Sigmoid colon (tissue), 4 donors: ENCODE measurements around the gene PARD3.

Experiments
- CTCF ChIP-seq, 4 experiments: fragments of 450-650 bp in 3 of 4; fragments of 200-600 bp in 1 of 4; IDR thresholded peaks; one replicate each; pipeline ENCODE4 v1.5.1; 2016 to 2019; ENCODE audit warnings: antibody characterized with exemption in 4 of 4, mild to moderate bottlenecking in 3 of 4, moderate library complexity in 2 of 4
- POLR2A ChIP-seq, 2 donors: fragments of 450-650 bp; IDR thresholded peaks; one replicate each; pipeline ENCODE4 v1.6.1; 2016; ENCODE audit warnings: antibody characterized with exemption in 2 of 2, mild to moderate bottlenecking in 2 of 2, moderate library complexity in 2 of 2
- POLR2AphosphoS5 ChIP-seq, 4 donors: sonication (generic); formaldehyde crosslinking; IDR thresholded peaks; one replicate each; pipeline ENCODE4 v1.6.1; 2017; ENCODE audit warnings: antibody characterized with exemption in 4 of 4

GRCh38 chr10:34240039-34240438, 575.1 kb downstream of the PARD3 start:
- TF ChIP-seq POLR2A (IDR thresholded peaks at IDR 0.05): no peak
- TF ChIP-seq CTCF (IDR thresholded peaks at IDR 0.05): no peak
- TF ChIP-seq POLR2AphosphoS5 (IDR thresholded peaks at IDR 0.05): no peak
